BE2C (cell line): ENCODE results near the gene MYH6.

Experiments used
- DNase-seq: peaks from one replicate; pipeline ENCODE4 v3.0.0-alpha.2; 2020
- H3K27me3 ChIP-seq: fragments of 250-450 bp; sonication (Bioruptor Pico); 2 replicates; pipeline ENCODE4 v1.5.1; 2020; ENCODE audit warnings: mild to moderate bottlenecking
- H3K36me3 ChIP-seq: fragments of 250-450 bp; sonication (Bioruptor Pico); 2 replicates; pipeline ENCODE4 v1.5.1; 2020; ENCODE audit warnings: mild to moderate bottlenecking
- H3K4me1 ChIP-seq: fragments of 250-450 bp; sonication (Bioruptor Pico); 2 replicates; pipeline ENCODE4 v1.5.1; 2020
- H3K4me3 ChIP-seq: 2 replicates; pipeline ENCODE4 v1.5.1; 2011; ENCODE audit warnings: low read depth, low read length
- H3K9me3 ChIP-seq: fragments of 250-450 bp; sonication (Bioruptor Pico); 2 replicates; pipeline ENCODE4 v1.5.1; 2020
- CTCF ChIP-seq: IDR thresholded peaks from 2 replicates; pipeline ENCODE4 v1.5.1; 2012; ENCODE audit warnings: mild to moderate bottlenecking, low read depth, low read length

MYH6 gene

GRCh38 chr14:23376482-23377197, 31.4 kb downstream of the MYH6 start, which contains the start of gene CMTM5:
Gene CMTM5 (plus strand): TSS chr14:23377046. CDS start chr14:23377252, 206 bp downstream.
- Histone ChIP-seq H3K4me3 (no peak within 1 kb of the TSS), H3K36me3 (no peaks in the 10 kb centered on the region), H3K4me1 (no peaks in the 10 kb centered on the region), H3K9me3 (no peaks in the 10 kb centered on the region), H3K27me3 (no peaks in the 10 kb centered on the region; the same call in 1 of the 2 replicates)
- no peak for DNase-seq
- TF ChIP-seq CTCF: no peak

- no peaks in the 10 kb centered on the region for H3K9me3 ChIP-seq
- no peaks in the 10 kb centered on the region for H3K36me3 ChIP-seq
- no peak for TF ChIP-seq CTCF
- H3K4me3 ChIP-seq: no peak overlapping the region
- no peaks in the 10 kb centered on the region; the same call in 1 of the 2 replicates for H3K27me3 ChIP-seq
- no peaks in the 10 kb centered on the region for H3K4me1 ChIP-seq
- DNase-seq: no peak
Measured at GRCh38 chr14:23375527-23376251, 32.4 kb downstream of the MYH6 start.

- H3K36me3 ChIP-seq: no peaks in the 10 kb centered on the region
- TF ChIP-seq CTCF: no peak
- no peaks in the 10 kb centered on the region for H3K4me1 ChIP-seq
- no peaks in the 10 kb centered on the region; the same call in 1 of the 2 replicates for H3K27me3 ChIP-seq
- H3K9me3 ChIP-seq: no peaks in the 10 kb centered on the region
- DNase-seq: no peak
- H3K4me3 ChIP-seq: no peak overlapping the region
Measured at GRCh38 chr14:23373041-23373440, 35.0 kb downstream of the MYH6 start.

GRCh38 chr14:23372509-23372908, 35.6 kb downstream of the MYH6 start, which contains the start of gene IL25:
Gene IL25 (plus strand): TSS chr14:23372809.
- Histone ChIP-seq H3K9me3 (no peaks in the 10 kb centered on the region), H3K36me3 (no peaks in the 10 kb centered on the region), H3K4me1 (no peaks in the 10 kb centered on the region), H3K27me3 (no peaks in the 10 kb centered on the region; the same call in 1 of the 2 replicates), H3K4me3 (no peak within 1 kb of the TSS)
- TF ChIP-seq CTCF: no peak
- no peak for DNase-seq

GRCh38 chr14:23371865-23372264, 36.2 kb downstream of the MYH6 start:
- Histone ChIP-seq H3K36me3 (no peaks in the 10 kb centered on the region), H3K9me3 (no peaks in the 10 kb centered on the region), H3K27me3 (no peaks in the 10 kb centered on the region; the same call in 1 of the 2 replicates), H3K4me1 (no peaks in the 10 kb centered on the region), H3K4me3 (no peak overlapping the region)
- DNase-seq: no peak
- TF ChIP-seq CTCF: no peak

GRCh38 chr14:23370221-23370620, 37.9 kb downstream of the MYH6 start:
- DNase-seq: no peak
- no peaks in the 10 kb centered on the region; the same call in 1 of the 2 replicates for H3K27me3 ChIP-seq
- no peak overlapping the region for H3K4me3 ChIP-seq
- no peaks in the 10 kb centered on the region for H3K36me3 ChIP-seq
- no peaks in the 10 kb centered on the region for H3K9me3 ChIP-seq
- H3K4me1 ChIP-seq: no peaks in the 10 kb centered on the region
- TF ChIP-seq CTCF: no peak
